OCI-LY7 (cell line): ENCODE measurements around the gene GON4L.

Experiments used
- EZH2phosphoT487 ChIP-seq: fragments of 200-600 bp; sonication (generic); IDR thresholded peaks from 2 replicates; pipeline ENCODE4 v1.6.1; 2018; ENCODE audit warnings: low read depth, borderline replicate concordance, mild to moderate bottlenecking, mixed run types, antibody characterized with exemption, low read length, moderate library complexity, mixed read lengths
- TF ChIP-seq, protein P1 (sequence below): fragments of 200-600 bp; sonication (generic); conservative IDR thresholded peaks from 2 replicates; pipeline ENCODE4 v1.5.1; 2014; ENCODE audit warnings: mild to moderate bottlenecking, antibody characterized with exemption, low read length, moderate library complexity, mixed read lengths

DNA sequence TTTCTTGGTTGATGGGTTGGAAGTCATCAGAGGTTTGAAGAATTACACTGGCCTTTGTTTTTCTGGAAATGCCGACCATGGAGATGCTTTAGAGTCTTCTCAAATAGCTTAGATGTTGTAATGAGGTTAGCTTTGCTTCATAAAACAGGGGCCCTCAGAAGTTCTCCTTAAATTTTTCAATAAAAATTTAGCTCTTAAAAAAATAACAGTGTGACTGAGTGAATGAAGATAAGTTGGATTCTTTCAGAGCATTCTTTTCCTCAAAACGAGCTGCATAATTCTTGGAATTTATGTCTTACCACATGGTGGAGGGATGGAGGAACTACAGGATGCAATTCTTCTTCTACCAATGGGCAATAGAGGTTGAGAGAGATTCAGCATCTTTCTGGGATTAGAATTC lies 25.8 kb upstream of the GON4L start:
- TF ChIP-seq, protein P1, sequence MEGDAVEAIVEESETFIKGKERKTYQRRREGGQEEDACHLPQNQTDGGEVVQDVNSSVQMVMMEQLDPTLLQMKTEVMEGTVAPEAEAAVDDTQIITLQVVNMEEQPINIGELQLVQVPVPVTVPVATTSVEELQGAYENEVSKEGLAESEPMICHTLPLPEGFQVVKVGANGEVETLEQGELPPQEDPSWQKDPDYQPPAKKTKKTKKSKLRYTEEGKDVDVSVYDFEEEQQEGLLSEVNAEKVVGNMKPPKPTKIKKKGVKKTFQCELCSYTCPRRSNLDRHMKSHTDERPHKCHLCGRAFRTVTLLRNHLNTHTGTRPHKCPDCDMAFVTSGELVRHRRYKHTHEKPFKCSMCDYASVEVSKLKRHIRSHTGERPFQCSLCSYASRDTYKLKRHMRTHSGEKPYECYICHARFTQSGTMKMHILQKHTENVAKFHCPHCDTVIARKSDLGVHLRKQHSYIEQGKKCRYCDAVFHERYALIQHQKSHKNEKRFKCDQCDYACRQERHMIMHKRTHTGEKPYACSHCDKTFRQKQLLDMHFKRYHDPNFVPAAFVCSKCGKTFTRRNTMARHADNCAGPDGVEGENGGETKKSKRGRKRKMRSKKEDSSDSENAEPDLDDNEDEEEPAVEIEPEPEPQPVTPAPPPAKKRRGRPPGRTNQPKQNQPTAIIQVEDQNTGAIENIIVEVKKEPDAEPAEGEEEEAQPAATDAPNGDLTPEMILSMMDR = 0 out of 2 replicates have a peak, but pooled peaks have one; percentile 9
- no peak for TF ChIP-seq EZH2phosphoT487
